ENCODE results near the gene AP2A1.

DNA sequence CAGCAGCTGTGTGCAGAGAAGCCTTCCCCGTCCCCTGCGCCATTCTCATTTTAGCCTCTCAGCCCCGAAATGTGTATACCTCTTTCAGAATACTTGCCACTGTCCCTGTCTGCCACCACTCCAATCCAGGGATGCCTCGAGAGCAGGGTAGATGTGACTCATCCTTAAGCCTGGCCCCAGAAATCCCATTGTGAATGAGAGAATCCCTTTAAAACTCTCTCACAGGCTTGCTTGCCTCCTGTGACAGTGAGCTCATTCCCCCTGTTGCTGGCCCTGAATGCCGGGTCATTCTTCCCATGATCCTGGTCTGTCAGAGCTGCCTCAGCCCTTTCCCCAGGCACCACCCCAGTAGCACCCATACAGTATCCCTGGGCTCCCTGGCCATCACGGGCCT is 9.6 kb downstream of the AP2A1 start:
- TF ChIP-seq, protein P1, sequence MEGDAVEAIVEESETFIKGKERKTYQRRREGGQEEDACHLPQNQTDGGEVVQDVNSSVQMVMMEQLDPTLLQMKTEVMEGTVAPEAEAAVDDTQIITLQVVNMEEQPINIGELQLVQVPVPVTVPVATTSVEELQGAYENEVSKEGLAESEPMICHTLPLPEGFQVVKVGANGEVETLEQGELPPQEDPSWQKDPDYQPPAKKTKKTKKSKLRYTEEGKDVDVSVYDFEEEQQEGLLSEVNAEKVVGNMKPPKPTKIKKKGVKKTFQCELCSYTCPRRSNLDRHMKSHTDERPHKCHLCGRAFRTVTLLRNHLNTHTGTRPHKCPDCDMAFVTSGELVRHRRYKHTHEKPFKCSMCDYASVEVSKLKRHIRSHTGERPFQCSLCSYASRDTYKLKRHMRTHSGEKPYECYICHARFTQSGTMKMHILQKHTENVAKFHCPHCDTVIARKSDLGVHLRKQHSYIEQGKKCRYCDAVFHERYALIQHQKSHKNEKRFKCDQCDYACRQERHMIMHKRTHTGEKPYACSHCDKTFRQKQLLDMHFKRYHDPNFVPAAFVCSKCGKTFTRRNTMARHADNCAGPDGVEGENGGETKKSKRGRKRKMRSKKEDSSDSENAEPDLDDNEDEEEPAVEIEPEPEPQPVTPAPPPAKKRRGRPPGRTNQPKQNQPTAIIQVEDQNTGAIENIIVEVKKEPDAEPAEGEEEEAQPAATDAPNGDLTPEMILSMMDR (IDR thresholded peaks at IDR 0.05), result no peak
- TF ChIP-seq POLR2A (IDR thresholded peaks at IDR 0.05), result no peak
